Psoas muscle (tissue), 8 donors: Measurements from ENCODE around the gene THBD. TPM values are rescaled to one million over a fixed set of nuclear protein-coding genes. Genes with fewer than 3 reads are reported as not detected.

Experiments used
- ATAC-seq, 4 donors: fragments of 200-7000 bp; cut with Tn5 transposase; one replicate each; pipeline ENCODE4 v1.9.1; 2020; ENCODE audit warnings: moderate library complexity in 3 of 4, mild to moderate bottlenecking in 2 of 4
- DNase-seq, 2 donors: peaks; one replicate each; pipeline ENCODE4 v3.0.0-alpha.2; 2020
- H3K27ac ChIP-seq: fragments of 200-600 bp; one replicate; pipeline ENCODE4 v1.8.0; 2022
- H3K27me3 ChIP-seq, 3 donors: fragments of 200-600 bp in 1 of 3; one replicate each; pipeline versions ENCODE4 v1.6.1 to v1.8.0; 2013 to 2022; ENCODE audit warnings: low read length in 2 of 3, mild to moderate bottlenecking in 2 of 3, moderate library complexity in 1 of 3; ENCODE audit not compliant: insufficient read depth in 3 of 3
- H3K36me3 ChIP-seq, 2 donors: fragments of 200-600 bp in 1 of 2; one replicate each; pipeline versions ENCODE4 v1.6.1 to v1.8.0; 2013 to 2022; ENCODE audit warnings: low read depth in 1 of 2, mild to moderate bottlenecking in 1 of 2, moderate library complexity in 1 of 2; ENCODE audit not compliant: insufficient read depth in 1 of 2
- H3K4me1 ChIP-seq: fragments of 200-600 bp; one replicate; pipeline ENCODE4 v1.8.0; 2022
- H3K4me3 ChIP-seq: fragments of 200-600 bp; one replicate; pipeline ENCODE4 v1.8.0; 2022; ENCODE audit warnings: mild to moderate bottlenecking
- H3K9me3 ChIP-seq: fragments of 200-600 bp; one replicate; pipeline ENCODE4 v1.8.0; 2022
- CTCF ChIP-seq: fragments of 200-600 bp; IDR thresholded peaks from one replicate; pipeline ENCODE4 v1.8.0; 2022; ENCODE audit warnings: antibody characterized with exemption
- WGBS, 3 donors: extraction: QIAGEN DNeasy Blood & Tissue Kit; methylation state at CpG; one replicate each; pipeline versions ENCODE4 v1.1.6 to v1.1.7; 2013; 5-methylcytosine and 5-hydroxymethylcytosine counted together
- intact Hi-C, 2 donors: fragments of 100-400 bp; cut with DNase I; formaldehyde crosslinking; loops; one replicate each; pipeline versions ENCODE4 v1.11.0 to v1.14.2; 2022
- polyA plus RNA-seq, 3 donors: library from polyadenylated mRNA; stranded (reverse); fragments of 200-250 nt; gene quantifications; one replicate each; pipeline ENCODE4 v1.2.3, GENCODE V29; 2013
- total RNA-seq, 4 donors: library from RNA; stranded (reverse); fragmentation: NEBNext Ultra II Directional in 2 of 4; extraction: Animal tissue kit (Norgen Biotek cat#: 25700) in 2 of 4; gene quantifications; one replicate each; pipeline versions ENCODE4 v1.2.1 to v1.2.4, GENCODE V29; 2021 to 2023
- donor health status: healthy with polysubstance abuse.
- donor health status: DM: no; HTN: no; CAD: no; lungs with moderate emphysema.
- donor health status: Bipolar disorder and iron deficiency.
- donor health status: healthy.
- donor health status: DM: yes; HTN: yes; CAD: no.
- donor health status: DM: no; HTN: no; CAD: no.
- donor health status: DM: no; HTN: no; CAD: no.
- donor health status: DM: yes; HTN: yes; CAD: no.

THBD gene
- total and polyA plus RNA-seq, 7 donors: 6.5 to 604 (median 50.0) TPM

- TF ChIP-seq CTCF: no peak
- Histone ChIP-seq H3K27ac (no peak overlapping the region), H3K9me3 (no peaks in the 10 kb centered on the region), H3K4me1 (no peaks in the 10 kb centered on the region), H3K36me3 (no peaks in the 10 kb centered on the region), H3K27me3 (no peaks in the 10 kb centered on the region), H3K4me3 (no peak overlapping the region)
- intact Hi-C loops: no loop called here
- DNase-seq (no peak), ATAC-seq (no peak)
- 29 to 46% (median 39%) methylated on average over 3 of the region's 3 CpGs for WGBS, 3 donors
Observed at GRCh38 chr20:23009636-23010035, 39.8 kb downstream of the THBD start.

- TF ChIP-seq CTCF: no peak
- no peaks in the 10 kb centered on the region for H3K9me3 ChIP-seq
- DNase-seq (no peak), ATAC-seq (no peak)
- intact Hi-C loops: no loop called here
- H3K4me3 ChIP-seq: no peak overlapping the region
- no peaks in the 10 kb centered on the region for H3K4me1 ChIP-seq
- no peaks in the 10 kb centered on the region for H3K36me3 ChIP-seq
- H3K27ac ChIP-seq: no peak overlapping the region
- no peaks in the 10 kb centered on the region for H3K27me3 ChIP-seq
- 93 to 96% (median 94%) methylated on average over 2 of the region's 2 CpGs for WGBS, 3 donors
Observed at GRCh38 chr20:23008667-23009066, 40.8 kb downstream of the THBD start.

- H3K27ac ChIP-seq: no peak overlapping the region
- H3K4me1 ChIP-seq: no peaks in the 10 kb centered on the region
- ATAC-seq (no peak), DNase-seq (no peak)
- WGBS, 3 donors: 88 to 95% (median 95%) methylated on average over 9 of the region's 9 CpGs
- no peaks in the 10 kb centered on the region for H3K9me3 ChIP-seq
- H3K4me3 ChIP-seq: no peak overlapping the region
- intact Hi-C loops: no loop called here
- H3K36me3 ChIP-seq: no peaks in the 10 kb centered on the region
- no peaks in the 10 kb centered on the region for H3K27me3 ChIP-seq
- no peak for TF ChIP-seq CTCF
Observed at GRCh38 chr20:23007886-23008655, 41.4 kb downstream of the THBD start.

GRCh38 chr20:23007462-23007861 is 42.0 kb downstream of the THBD start:
- ATAC-seq: no peak
- intact Hi-C loops: no loop called here
- 84 to 90% (median 88%) methylated on average over 3 of the region's 3 CpGs for WGBS, 3 donors

More at GRCh38 chr20:23007462-23007861, 42.0 kb downstream of the THBD start:
- H3K4me3 ChIP-seq: no peak overlapping the region
- no peaks in the 10 kb centered on the region for H3K9me3 ChIP-seq
- DNase-seq: no peak
- H3K27me3 ChIP-seq: no peaks in the 10 kb centered on the region
- no peaks in the 10 kb centered on the region for H3K36me3 ChIP-seq
- no peak for TF ChIP-seq CTCF
- H3K4me1 ChIP-seq: no peaks in the 10 kb centered on the region
- H3K27ac ChIP-seq: no peak overlapping the region
